Measurements from ENCODE around the gene G0S2.

Gene G0S2

DNA sequence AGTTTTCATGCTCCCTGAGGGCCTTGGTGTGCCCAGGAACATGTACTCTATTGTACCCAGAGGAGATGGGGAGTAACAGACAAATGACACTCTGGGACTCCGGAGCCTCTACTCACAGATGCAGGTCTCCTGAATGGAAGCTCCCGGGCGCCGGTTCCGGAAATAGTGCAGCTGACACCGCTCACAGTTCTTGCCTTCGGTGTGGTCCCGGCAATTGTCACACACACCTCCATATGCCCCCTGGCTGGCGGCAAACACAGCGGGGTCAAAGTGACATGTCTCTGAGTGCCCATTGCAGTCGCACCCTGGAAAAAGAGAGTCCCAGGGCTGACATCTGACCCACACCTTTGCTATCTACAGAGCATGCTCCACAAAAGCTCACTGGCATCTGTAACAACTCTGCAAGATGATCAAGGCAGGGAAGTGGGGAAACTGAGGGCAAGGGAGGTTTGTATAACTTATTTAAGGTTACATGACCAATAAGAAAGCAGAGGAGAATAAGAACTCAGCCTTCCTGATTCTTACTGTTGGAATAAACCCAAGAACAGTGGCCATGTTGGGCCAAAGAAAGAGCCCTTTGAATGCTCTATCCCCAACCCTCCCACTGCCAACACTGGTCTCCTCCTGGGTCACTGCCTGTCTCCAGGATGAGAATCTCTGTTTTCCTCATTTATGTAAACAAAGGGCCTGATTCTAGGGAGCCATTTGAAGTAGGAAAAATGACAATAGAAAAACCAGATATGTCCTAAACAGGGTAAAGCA lies 45.4 kb upstream of the G0S2 start:
- ChIA-PET POLR2A (interaction anchor here (0.6 kb wide), 1 partner anchor 1662 kb away, joined by 3 read pairs; no protein-coding TSS in a partner anchor), CTCF (interaction anchor here (0.6 to 4.2 kb wide), 15 partner anchors 11 to 67 kb away, joined by 3 to 16 read pairs (median 7); no protein-coding TSS in a partner anchor)
- DNase-seq = no peak
- Histone ChIP-seq H3K4me3 (ENCODE audit: control insufficient read depth in 1 of 7, extremely low read depth in 1 of 7, insufficient read depth in 4 of 7, low read depth in 2 of 7, low read length in 6 of 7) (no peak overlapping the region), H3K4me1 (ENCODE audit: control extremely low read depth in 1 of 4, control insufficient read depth in 4 of 4, insufficient read depth in 4 of 4, low read length in 3 of 4) (peaks cover 0 to 7% (median 3%) of the 10 kb centered on the region in 4 experiments), H3K27me3 (replicated peaks in 2 of 5; ENCODE audit: control insufficient read depth in 4 of 5, insufficient read depth in 5 of 5, low read length in 4 of 5) (peaks cover 0 to 17% (median 10%) of the 10 kb centered on the region in 5 experiments), H3K27ac (ENCODE audit: insufficient read depth in 1 of 2, low read depth in 1 of 2, low read length in 2 of 2, poor library complexity in 1 of 2, severe bottlenecking in 2 of 2) (no peak overlapping the region), H3K36me3 (ENCODE audit: control insufficient read depth in 4 of 4, insufficient read depth in 4 of 4, low read length in 3 of 4) (no peaks in the 10 kb centered on the region), H3K9me3 (ENCODE audit: control extremely low read depth in 1 of 5, control insufficient read depth in 4 of 5, insufficient read depth in 2 of 5, low read depth in 1 of 5, low read length in 4 of 5) (no peaks in the 10 kb centered on the region)
- WGBS (ENCODE audit: insufficient coverage) = 98% methylated on average over 11 of the region's 11 CpGs

DNA sequence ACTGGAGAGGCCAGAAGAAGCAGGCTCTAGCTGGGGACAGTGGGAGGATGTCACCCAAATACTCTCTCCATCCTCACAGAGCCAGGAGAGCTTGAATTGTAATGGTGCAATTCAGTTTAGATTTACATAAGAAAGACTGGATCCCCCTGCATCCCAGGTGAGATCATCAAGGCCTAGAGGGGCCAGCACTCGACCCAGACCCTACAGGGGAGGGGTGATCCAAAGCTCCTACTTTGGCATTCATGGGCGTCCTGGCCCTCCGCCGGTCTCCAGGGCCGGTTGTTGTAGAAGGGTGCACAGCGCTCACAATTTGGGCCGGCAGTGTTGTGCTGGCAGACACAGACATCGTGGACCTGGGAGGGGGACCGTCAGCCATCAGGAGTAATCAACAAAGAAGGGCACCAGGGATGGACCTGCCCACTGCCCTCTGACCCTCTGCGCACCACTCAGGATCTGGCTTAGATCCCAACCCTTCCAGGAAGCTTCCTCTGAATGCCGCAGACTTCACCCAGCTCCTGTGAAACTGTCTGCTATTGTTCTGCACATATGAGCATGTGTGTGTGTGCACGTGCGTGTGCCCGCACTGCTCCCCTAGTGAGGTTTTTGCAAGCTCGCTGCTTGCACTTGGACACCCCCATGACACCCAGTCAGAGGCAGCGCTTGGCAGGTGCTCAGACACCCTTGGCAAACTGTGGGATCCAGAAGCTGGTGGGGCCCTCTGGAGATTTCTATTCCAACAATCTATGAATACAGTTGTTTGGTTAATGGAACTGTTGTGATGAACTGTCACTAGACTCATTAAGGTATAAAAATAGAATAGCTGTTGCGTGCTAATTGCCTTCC lies 44.6 kb upstream of the G0S2 start:
- CTCF ChIA-PET = interaction anchor here (1.0 to 4.2 kb wide), 13 partner anchors 11 to 66 kb away, joined by 3 to 16 read pairs (median 7); no protein-coding TSS in a partner anchor
- Histone ChIP-seq H3K36me3 (ENCODE audit: control insufficient read depth in 4 of 4, insufficient read depth in 4 of 4, low read length in 3 of 4) (no peaks in the 10 kb centered on the region), H3K27ac (ENCODE audit: insufficient read depth in 1 of 2, low read depth in 1 of 2, low read length in 2 of 2, poor library complexity in 1 of 2, severe bottlenecking in 2 of 2) (no peak overlapping the region), H3K9me3 (ENCODE audit: control extremely low read depth in 1 of 5, control insufficient read depth in 4 of 5, insufficient read depth in 2 of 5, low read depth in 1 of 5, low read length in 4 of 5) (no peaks in the 10 kb centered on the region), H3K27me3 (replicated peaks in 2 of 5; ENCODE audit: control insufficient read depth in 4 of 5, insufficient read depth in 5 of 5, low read length in 4 of 5) (peaks cover 0 to 17% (median 10%) of the 10 kb centered on the region in 5 experiments), H3K4me3 (ENCODE audit: control insufficient read depth in 1 of 7, extremely low read depth in 1 of 7, insufficient read depth in 4 of 7, low read depth in 2 of 7, low read length in 6 of 7) (no peak overlapping the region), H3K4me1 (ENCODE audit: control extremely low read depth in 1 of 4, control insufficient read depth in 4 of 4, insufficient read depth in 4 of 4, low read length in 3 of 4) (peaks cover 0 to 10% (median 3%) of the 10 kb centered on the region in 4 experiments)
- no peak for DNase-seq
- 82% methylated on average over 17 of the region's 17 CpGs for WGBS (ENCODE audit: insufficient coverage)
- POLR2A ChIA-PET = no interaction called here

DNA sequence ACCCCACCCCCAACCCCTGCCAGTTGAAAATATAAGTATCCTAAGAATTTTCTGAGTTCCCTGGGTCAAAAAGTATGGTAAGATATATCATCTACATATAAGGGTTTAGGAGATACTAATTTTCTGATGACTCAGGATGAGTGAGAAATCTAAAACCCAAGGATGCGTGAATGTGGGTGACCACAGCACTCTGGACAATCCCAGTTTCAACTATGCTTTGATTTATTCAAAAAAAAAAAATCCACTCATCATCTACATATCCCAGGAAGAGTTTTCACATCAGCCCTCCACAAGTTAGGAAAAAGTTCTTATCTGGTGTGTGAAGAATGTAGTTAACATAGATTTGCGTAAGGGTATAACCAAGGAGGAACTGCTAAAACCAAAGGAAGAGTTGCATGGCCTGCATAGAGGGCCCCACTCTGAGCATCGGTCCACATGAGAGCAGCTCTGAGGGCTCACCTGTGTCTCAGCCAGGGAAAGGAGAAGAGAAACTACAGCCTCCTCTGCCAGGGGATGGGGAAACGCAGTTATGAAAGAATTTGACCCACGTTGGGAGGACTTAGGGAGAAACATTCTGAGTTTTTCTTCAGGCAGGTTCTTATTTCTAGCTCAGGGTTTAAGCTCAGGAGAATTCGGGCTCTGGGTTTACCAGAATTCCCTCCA lies 41.7 kb upstream of the G0S2 start:
- 99% methylated on average over 6 of the region's 6 CpGs for WGBS (ENCODE audit: insufficient coverage)
- Histone ChIP-seq H3K4me3 (ENCODE audit: control insufficient read depth in 1 of 7, extremely low read depth in 1 of 7, insufficient read depth in 4 of 7, low read depth in 2 of 7, low read length in 6 of 7) (no peak overlapping the region), H3K36me3 (ENCODE audit: control insufficient read depth in 4 of 4, insufficient read depth in 4 of 4, low read length in 3 of 4) (no peaks in the 10 kb centered on the region), H3K9me3 (ENCODE audit: control extremely low read depth in 1 of 5, control insufficient read depth in 4 of 5, insufficient read depth in 2 of 5, low read depth in 1 of 5, low read length in 4 of 5) (no peaks in the 10 kb centered on the region), H3K27ac (ENCODE audit: insufficient read depth in 1 of 2, low read depth in 1 of 2, low read length in 2 of 2, poor library complexity in 1 of 2, severe bottlenecking in 2 of 2) (no peak overlapping the region), H3K4me1 (ENCODE audit: control extremely low read depth in 1 of 4, control insufficient read depth in 4 of 4, insufficient read depth in 4 of 4, low read length in 3 of 4) (peaks cover 0 to 3% (median 0%) of the 10 kb centered on the region in 4 experiments), H3K27me3 (replicated peaks in 2 of 5; ENCODE audit: control insufficient read depth in 4 of 5, insufficient read depth in 5 of 5, low read length in 4 of 5) (peaks cover 0 to 30% (median 8%) of the 10 kb centered on the region in 5 experiments)
- POLR2A ChIA-PET = no interaction called here
- CTCF ChIA-PET = interaction anchor here (0.7 to 1.2 kb wide), 2 partner anchors 9 to 13 kb away, joined by 3 read pairs; no protein-coding TSS in a partner anchor
- no peak for DNase-seq

DNA sequence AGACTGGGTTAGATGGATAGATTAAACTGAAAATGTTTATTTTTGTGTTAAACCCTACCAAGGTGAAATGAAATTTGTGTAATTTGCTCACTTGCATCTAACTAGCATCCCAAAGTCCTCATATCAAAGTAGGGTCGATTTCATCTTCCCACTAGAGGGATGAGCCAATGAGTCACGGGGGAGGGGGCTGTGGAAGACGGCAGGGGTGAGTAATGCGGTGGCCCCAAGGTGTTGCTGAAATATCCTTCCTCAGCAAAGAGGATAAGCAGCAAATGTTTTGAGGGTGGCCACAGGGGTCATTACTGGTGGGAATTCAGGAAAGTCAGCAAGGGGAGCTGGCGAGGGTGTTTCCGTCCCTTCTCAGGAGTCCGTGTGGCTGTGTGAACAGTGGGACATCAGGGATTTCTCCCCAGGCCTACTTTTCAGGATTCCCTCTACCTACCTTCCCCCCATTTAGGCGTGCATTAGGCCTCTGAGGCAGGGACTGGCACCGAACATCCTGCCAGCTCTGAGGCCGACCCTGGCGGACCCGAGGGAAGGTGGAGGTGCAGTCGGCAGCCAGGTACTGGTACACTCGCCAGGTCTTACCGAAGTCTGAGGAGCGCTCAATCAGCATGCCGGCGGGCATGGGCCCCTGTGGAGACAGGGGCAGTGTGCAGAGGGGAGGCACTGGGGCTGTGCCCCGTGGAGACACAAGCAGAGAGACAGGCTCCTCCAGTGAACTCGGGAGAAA lies 41.0 kb upstream of the G0S2 start:
- Histone ChIP-seq H3K27me3 (replicated peaks in 2 of 5; ENCODE audit: control insufficient read depth in 4 of 5, insufficient read depth in 5 of 5, low read length in 4 of 5) (peaks cover 0 to 24% (median 4%) of the 10 kb centered on the region in 5 experiments), H3K9me3 (ENCODE audit: control extremely low read depth in 1 of 5, control insufficient read depth in 4 of 5, insufficient read depth in 2 of 5, low read depth in 1 of 5, low read length in 4 of 5) (no peaks in the 10 kb centered on the region), H3K27ac (ENCODE audit: insufficient read depth in 1 of 2, low read depth in 1 of 2, low read length in 2 of 2, poor library complexity in 1 of 2, severe bottlenecking in 2 of 2) (no peak overlapping the region), H3K4me1 (ENCODE audit: control extremely low read depth in 1 of 4, control insufficient read depth in 4 of 4, insufficient read depth in 4 of 4, low read length in 3 of 4) (peaks cover 0 to 3% (median 0%) of the 10 kb centered on the region in 4 experiments), H3K4me3 (ENCODE audit: control insufficient read depth in 1 of 7, extremely low read depth in 1 of 7, insufficient read depth in 4 of 7, low read depth in 2 of 7, low read length in 6 of 7) (no peak overlapping the region), H3K36me3 (ENCODE audit: control insufficient read depth in 4 of 4, insufficient read depth in 4 of 4, low read length in 3 of 4) (no peaks in the 10 kb centered on the region)
- WGBS (ENCODE audit: insufficient coverage) = 100% methylated on average over 11 of the region's 20 CpGs
- DNase-seq = no peak
- POLR2A ChIA-PET = no interaction called here
- CTCF ChIA-PET = interaction anchor here (0.7 to 1.7 kb wide), 5 partner anchors 9 to 59 kb away, joined by 3 to 4 read pairs (median 3); no protein-coding TSS in a partner anchor

DNA sequence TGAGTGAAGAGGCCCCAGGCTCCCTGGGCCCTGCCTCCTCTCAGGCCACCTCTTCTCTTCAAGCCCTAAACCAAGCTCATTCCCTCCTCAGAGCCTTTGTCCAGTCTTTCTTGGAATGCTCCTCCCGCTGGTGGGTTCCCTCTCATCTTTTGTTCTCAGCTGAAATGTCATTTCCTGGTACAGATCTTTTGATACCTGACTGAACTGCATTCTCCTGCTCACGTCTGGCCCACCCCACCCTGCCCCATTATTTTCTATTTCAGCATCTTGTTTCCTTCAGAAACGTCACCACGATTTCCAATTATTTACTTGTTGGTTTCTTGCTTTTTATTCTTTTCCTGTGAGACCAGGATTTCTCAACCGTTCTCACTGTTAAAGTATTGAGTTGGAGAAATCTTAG lies 39.4 kb upstream of the G0S2 start:
- no peak for DNase-seq
- H3K36me3 ChIP-seq (ENCODE audit: control insufficient read depth in 4 of 4, insufficient read depth in 4 of 4, low read length in 3 of 4) = no peaks in the 10 kb centered on the region
- POLR2A ChIA-PET = no interaction called here
- no peaks in the 10 kb centered on the region for H3K9me3 ChIP-seq (ENCODE audit: control extremely low read depth in 1 of 5, control insufficient read depth in 4 of 5, insufficient read depth in 2 of 5, low read depth in 1 of 5, low read length in 4 of 5)
- 84% methylated on average over 4 of the region's 5 CpGs for WGBS (ENCODE audit: insufficient coverage)
- peaks cover 0 to 3% (median 0%) of the 10 kb centered on the region in 4 experiments for H3K4me1 ChIP-seq (ENCODE audit: control extremely low read depth in 1 of 4, control insufficient read depth in 4 of 4, insufficient read depth in 4 of 4, low read length in 3 of 4)
- no peak overlapping the region for H3K4me3 ChIP-seq (ENCODE audit: control insufficient read depth in 1 of 7, extremely low read depth in 1 of 7, insufficient read depth in 4 of 7, low read depth in 2 of 7, low read length in 6 of 7)
- CTCF ChIA-PET = interaction anchor here (1.0 to 1.7 kb wide), 2 partner anchors 16 to 18 kb away, joined by 3 to 4 read pairs; no protein-coding TSS in a partner anchor
- peaks cover 0 to 24% (median 4%) of the 10 kb centered on the region in 5 experiments for H3K27me3 ChIP-seq (replicated peaks in 2 of 5; ENCODE audit: control insufficient read depth in 4 of 5, insufficient read depth in 5 of 5, low read length in 4 of 5)
- H3K27ac ChIP-seq (ENCODE audit: insufficient read depth in 1 of 2, low read depth in 1 of 2, low read length in 2 of 2, poor library complexity in 1 of 2, severe bottlenecking in 2 of 2) = no peak overlapping the region

GRCh38 chr1:209641832-209642172 lies 33.4 kb upstream of the G0S2 start:
- Histone ChIP-seq H3K4me1 (ENCODE audit: control extremely low read depth in 1 of 4, control insufficient read depth in 4 of 4, insufficient read depth in 4 of 4, low read length in 3 of 4) (no peaks in the 10 kb centered on the region), H3K4me3 (ENCODE audit: control insufficient read depth in 1 of 7, extremely low read depth in 1 of 7, insufficient read depth in 4 of 7, low read depth in 2 of 7, low read length in 6 of 7) (no peak overlapping the region), H3K9me3 (ENCODE audit: control extremely low read depth in 1 of 5, control insufficient read depth in 4 of 5, insufficient read depth in 2 of 5, low read depth in 1 of 5, low read length in 4 of 5) (no peaks in the 10 kb centered on the region), H3K36me3 (ENCODE audit: control insufficient read depth in 4 of 4, insufficient read depth in 4 of 4, low read length in 3 of 4) (no peaks in the 10 kb centered on the region), H3K27ac (ENCODE audit: insufficient read depth in 1 of 2, low read depth in 1 of 2, low read length in 2 of 2, poor library complexity in 1 of 2, severe bottlenecking in 2 of 2) (no peak overlapping the region), H3K27me3 (replicated peaks in 2 of 5; ENCODE audit: control insufficient read depth in 4 of 5, insufficient read depth in 5 of 5, low read length in 4 of 5) (peaks cover 0 to 12% (median 2%) of the 10 kb centered on the region in 5 experiments)
- ChIA-PET POLR2A (no interaction called here), CTCF (interaction anchor here (0.9 to 1.9 kb wide), 4 partner anchors 12 to 65 kb away, joined by 3 to 12 read pairs (median 4); no protein-coding TSS in a partner anchor)
- WGBS (ENCODE audit: insufficient coverage) = 100% methylated on average over 3 of the region's 5 CpGs
- DNase-seq = no peak
